ENCODE measurements around the gene CAPN15.

Gene CAPN15

GRCh38 chr16:516301-516700 is 11.2 kb upstream of the CAPN15 start:
- TF ChIP-seq CTCF (conservative IDR thresholded peaks at IDR 0.05; ENCODE audit: low read depth, low read length), result no peak
- H3K4me3 ChIP-seq (ENCODE audit: low read length), result no peak overlapping the region

GRCh38 chr16:518858-519257 is 8.7 kb upstream of the CAPN15 start:
- H3K4me3 ChIP-seq (ENCODE audit: low read length), result no peak overlapping the region
- DNase-seq (ENCODE audit: low read depth), result no peak
- no peak for TF ChIP-seq CTCF (conservative IDR thresholded peaks at IDR 0.05; ENCODE audit: low read depth, low read length)

More at GRCh38 chr16:516301-516700, 11.2 kb upstream of the CAPN15 start:
- no peak for DNase-seq (ENCODE audit: low read depth)

- H3K4me3 ChIP-seq (ENCODE audit: low read length), result no peak overlapping the region
- no peak for TF ChIP-seq CTCF (conservative IDR thresholded peaks at IDR 0.05; ENCODE audit: low read depth, low read length)
- DNase-seq (ENCODE audit: low read depth), result no peak
Observed at GRCh38 chr16:519425-519824, 8.1 kb upstream of the CAPN15 start.

GRCh38 chr16:519841-520687 is 7.4 kb upstream of the CAPN15 start:
- no peak overlapping the region for H3K4me3 ChIP-seq (ENCODE audit: low read length)
- DNase-seq (ENCODE audit: low read depth), result no peak
- no peak for TF ChIP-seq CTCF (conservative IDR thresholded peaks at IDR 0.05; ENCODE audit: low read depth, low read length)

- DNase-seq (ENCODE audit: low read depth), result no peak
- no peak for TF ChIP-seq CTCF (conservative IDR thresholded peaks at IDR 0.05; ENCODE audit: low read depth, low read length)
- no peak overlapping the region for H3K4me3 ChIP-seq (ENCODE audit: low read length)
Observed at GRCh38 chr16:520847-521246, 6.7 kb upstream of the CAPN15 start.

GRCh38 chr16:521381-522210 is 5.9 kb upstream of the CAPN15 start:
- TF ChIP-seq CTCF (conservative IDR thresholded peaks at IDR 0.05; ENCODE audit: low read depth, low read length), result peak; percentile 28
- DNase-seq (ENCODE audit: low read depth), result no peak
- no peak overlapping the region for H3K4me3 ChIP-seq (ENCODE audit: low read length)

All from retinal pigment epithelial cell (primary cell).